KG1 (cell line): ENCODE results near the gene OR56B1.
"Not testable (repeated sequence)": the region's sequence is repeated elsewhere in the genome, so short reads cannot be mapped to it uniquely, and the experiment has no call there.

ENCODE experiments used
- DNase-seq: peaks from one replicate; lab custom pipeline; 2025; lab: John Stamatoyannopoulos, UW

OR56B1 gene

GRCh38 chr11:5736396-5736795, at the start of gene OR56B1:
Gene OR56B1 (plus strand): TSS chr11:5736448. CDS start chr11:5736517, 69 bp downstream.
- no peak for DNase-seq

GRCh38 chr11:5688482-5688881, 47.8 kb upstream of the OR56B1 start:
- DNase-seq: no peak

GRCh38 chr11:5689551-5689983, 46.7 kb upstream of the OR56B1 start, which contains the start of gene TRIM22:
Gene TRIM22 (plus strand): TSS chr11:5689790. CDS start chr11:5696233, 6,443 bp downstream.
- DNase-seq: peak; percentile 58

DNA sequence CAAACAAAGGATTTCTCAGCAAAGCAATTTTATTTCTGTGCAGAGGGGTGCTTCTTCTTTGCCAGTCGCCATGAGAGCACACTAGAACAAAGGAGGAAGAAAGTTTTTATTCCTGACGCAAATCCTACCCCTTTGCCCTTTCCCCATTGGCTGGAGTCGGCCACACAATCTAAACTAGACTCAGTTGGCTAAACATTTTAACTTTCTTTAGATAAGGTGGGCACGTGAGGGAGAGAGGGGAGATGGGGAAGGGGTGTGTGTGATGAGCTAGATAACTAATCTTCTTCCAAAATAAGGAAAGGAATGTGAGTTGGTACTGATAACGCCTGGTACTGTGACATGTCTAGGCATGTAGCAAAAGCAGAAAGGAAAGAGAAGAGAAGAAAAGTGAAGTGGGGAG, 46.0 kb upstream of the OR56B1 start:
- no peak for DNase-seq

DNA sequence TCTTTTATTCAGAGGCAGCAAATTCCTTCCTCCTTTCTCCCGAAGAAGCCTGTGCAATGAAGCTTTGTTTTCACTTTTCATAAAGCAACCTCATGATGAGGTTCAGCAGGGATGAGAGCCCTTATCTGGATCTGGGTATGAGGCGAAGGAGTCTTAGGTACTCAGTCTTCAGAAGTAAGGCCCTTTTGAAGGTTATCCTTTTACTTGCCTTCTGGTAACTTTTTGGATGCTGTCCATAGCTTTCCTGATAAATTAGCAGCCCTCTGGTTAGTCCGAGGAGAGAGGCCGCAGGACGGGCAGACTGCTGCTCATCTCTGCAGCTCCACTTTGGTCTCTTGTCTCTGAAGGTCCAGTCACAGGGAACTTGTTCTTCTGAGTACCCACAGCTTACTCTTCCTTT, 45.5 kb upstream of the OR56B1 start:
- DNase-seq: no peak

DNA sequence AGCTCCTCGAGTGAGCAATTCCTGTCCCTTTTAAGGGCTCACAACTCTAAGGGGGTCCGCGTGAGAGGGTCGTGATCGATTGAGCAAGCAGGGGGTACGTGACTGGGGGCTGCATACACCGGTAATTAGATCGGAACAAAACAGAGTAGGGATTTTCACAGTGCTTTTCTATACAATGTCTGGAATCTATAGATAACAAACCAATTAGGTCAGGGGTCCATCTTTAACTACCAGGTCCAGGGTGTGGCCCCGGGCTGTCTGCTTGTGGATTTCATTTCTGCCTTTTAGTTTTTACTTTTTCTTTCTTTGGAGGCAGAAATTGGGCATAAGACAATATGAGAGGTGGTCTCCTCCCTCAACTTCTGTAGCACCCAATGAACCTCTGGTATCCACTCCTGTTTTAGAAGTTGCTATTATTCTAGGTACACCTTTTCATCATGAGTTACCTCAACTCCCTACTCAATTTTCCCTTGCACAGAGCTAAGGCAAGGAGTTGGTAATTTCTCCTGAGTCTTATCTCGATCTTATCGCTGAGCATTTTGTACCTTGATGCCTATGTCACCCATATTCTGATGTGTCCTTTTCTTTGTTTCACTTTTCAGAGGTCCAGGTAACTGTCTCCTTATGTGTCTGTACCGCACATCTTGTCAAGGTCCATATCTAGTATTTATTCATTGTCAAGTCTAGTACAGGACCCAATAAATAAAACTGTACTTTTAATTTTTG, 44.8 kb upstream of the OR56B1 start:
- DNase-seq: not testable (repeated sequence)

DNA sequence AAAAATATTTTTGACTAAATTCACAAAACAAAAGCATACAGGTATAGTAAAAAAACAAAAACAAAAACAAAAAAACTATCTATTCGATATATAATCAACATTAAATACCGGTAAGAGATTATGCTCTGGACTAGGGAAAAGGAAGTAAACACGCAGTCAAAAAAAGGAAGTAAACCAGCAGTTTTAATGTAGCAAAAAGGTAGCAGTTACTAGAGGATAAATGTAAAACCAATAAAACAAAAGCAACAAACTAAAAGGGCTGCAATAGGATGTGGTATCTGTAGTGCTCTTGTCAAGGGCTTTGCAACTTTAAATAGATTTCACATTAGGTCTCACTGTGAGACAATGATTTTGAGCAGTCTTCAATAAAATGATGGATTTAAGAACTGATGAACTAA, 44.3 kb upstream of the OR56B1 start:
- no peak for DNase-seq

GRCh38 chr11:5694642-5695041, 41.6 kb upstream of the OR56B1 start:
- no peak for DNase-seq

- no peak for DNase-seq
Observed at GRCh38 chr11:5695580-5695979, 40.7 kb upstream of the OR56B1 start.

DNA sequence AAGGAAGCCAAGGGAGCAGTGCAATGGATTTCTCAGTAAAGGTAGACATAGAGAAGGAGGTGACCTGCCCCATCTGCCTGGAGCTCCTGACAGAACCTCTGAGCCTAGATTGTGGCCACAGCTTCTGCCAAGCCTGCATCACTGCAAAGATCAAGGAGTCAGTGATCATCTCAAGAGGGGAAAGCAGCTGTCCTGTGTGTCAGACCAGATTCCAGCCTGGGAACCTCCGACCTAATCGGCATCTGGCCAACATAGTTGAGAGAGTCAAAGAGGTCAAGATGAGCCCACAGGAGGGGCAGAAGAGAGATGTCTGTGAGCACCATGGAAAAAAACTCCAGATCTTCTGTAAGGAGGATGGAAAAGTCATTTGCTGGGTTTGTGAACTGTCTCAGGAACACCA, 40.0 kb upstream of the OR56B1 start:
- DNase-seq: no peak

DNA sequence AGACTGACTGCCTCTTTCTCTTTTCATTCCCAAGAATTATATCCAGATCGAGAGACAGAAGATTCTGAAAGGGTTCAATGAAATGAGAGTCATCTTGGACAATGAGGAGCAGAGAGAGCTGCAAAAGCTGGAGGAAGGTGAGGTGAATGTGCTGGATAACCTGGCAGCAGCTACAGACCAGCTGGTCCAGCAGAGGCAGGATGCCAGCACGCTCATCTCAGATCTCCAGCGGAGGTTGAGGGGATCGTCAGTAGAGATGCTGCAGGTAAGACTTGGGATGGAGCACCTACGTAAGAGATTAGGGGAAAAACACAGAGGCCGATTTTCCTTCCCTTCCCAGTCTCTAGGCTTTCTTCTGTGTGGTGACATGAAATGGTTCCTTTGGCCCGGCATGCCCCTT, 38.0 kb upstream of the OR56B1 start:
- no peak for DNase-seq

DNA sequence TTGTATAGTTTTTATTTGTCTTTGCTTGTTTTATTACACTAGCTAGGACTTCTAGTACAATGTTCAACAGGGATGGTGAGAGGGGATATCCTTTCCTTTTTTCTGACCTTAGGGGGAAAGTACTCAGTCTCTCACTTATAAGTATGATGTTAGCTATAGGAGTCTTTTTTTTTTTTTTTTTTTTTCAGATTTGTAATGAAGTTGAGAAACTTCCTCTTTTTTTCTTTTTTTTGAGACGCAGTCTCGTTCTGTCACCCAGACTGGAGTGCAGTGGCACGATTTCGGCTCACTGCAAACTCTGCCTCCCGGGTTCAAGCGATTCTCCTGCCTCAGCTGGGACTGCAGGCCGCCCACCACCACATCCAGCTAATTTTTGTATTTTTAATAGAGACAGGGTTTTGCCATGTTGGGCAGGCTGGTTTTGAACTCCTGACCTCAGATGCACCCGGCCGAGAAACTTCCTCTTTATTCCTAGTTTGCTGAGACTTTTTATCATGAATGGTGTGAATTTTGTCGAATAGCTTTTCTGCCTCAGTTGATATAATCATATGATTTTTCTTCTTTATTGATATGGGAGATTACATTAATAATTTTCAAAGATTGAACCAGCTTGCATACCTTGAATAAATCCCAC, 35.7 kb upstream of the OR56B1 start:
- DNase-seq: no peak

DNA sequence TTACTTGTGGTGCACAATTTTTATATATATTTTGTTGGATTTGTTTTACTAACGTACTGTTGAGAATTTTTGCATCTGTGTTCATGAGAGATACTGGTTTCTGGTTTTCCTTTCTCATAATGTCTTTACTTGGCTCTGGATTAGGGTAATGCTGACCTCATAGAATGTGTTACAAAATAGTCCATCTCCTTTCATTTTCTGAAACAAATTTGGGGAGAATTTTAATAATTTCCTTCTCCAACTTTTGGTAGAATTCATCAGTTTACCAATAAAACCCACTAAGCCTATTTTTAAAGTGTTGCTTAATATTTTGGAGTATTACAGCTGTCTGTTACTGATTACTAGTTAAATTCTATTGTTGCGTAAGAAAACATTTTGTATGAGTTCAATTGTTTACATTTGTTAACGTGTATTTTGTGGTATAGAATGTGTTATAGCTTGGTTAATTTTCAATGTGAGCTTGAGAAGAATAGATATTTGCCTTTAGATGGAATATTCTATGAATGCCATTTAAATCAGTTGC, 35.1 kb upstream of the OR56B1 start:
- DNase-seq: no peak

DNA sequence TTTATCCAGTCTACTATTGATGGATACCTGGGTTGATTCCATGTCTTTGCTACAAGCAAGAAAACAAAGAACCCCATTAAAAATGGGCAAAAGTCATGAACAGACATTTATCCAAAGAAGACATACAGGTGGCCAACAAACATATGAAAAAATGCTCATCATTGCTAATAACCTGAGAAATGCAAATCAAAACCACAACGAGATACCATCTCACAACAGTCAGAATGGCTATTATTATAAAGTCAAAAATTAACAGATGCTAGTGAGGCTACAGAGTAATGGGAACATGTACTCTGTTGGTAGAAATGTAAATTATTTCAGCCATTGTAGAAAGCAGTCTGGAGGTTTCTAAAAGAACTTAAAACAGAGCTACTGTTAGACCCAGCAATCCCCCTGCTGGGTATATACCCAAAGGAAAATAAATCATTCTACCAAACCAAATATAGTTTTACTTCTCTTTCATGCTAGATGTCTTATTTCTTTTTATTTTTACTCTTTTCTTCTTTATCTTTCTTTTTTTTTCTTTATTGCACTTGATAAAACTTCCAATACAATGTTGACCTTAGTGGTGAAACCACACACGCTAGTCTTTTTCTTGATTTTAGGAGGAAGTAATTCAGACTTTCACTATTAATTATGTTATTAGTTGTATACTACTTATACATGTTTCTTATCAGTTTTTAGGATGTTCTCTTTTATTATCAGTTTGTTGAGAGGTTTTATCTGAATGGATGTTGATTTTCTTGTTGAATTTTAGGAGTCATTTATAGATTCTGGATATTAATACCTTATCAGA, 32.3 kb upstream of the OR56B1 start:
- no peak for DNase-seq

GRCh38 chr11:5705688-5706087, 30.6 kb upstream of the OR56B1 start:
- no peak for DNase-seq

DNA sequence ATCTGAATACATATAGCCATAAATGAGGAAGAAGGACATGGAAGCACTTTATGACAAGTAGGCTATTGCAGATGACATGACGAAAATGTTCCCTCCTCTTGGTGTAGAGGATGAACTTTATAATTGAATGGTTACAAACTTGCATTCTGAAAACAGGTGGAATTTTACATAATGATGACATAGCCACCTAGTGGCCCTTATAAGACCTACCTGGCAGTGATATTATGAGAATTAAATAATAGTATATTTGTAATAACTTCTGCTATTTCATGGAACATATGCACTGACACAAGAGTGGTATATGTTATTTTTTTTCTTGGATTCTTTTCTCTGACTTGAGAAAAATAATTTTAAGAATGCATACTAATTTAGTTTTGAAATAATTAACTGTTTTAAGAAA, 23.7 kb upstream of the OR56B1 start:
- no peak for DNase-seq

DNA sequence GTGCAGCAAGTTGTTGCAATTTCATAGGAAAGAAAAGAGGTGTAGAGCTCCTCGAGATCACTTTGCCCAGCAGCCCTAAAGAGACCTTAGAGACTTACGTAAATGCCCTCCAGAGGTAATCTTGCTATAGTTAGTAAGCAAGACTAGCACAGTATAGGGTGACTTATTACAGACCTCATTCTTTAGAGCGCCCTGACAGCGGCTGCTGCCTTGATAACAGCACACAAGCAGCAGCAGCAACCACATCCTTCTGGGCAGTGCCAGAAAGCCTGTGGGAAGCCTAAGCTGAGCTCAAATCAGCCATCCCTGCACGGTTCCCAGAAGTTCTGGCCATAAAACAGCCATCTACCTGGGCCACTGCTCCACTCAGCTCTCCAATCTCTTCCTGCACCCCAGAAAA, 22.6 kb upstream of the OR56B1 start:
- no peak for DNase-seq

DNA sequence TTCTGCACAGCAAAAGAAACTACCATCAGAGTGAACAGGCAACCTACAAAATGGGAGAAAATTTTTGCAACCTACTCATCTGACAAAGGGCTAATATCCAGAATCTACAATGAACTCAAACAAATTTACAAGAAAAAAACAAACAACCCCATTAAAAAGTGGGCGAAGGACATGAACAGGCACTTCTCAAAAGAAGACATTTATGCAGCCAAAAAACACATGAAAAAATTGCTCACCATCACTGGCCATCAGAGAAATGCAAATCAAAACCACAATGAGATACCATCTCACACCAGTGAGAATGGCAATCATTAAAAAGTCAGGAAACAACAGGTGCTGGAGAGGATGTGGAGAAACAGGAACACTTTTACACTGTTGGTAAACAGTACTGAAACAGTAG, 19.7 kb upstream of the OR56B1 start:
- DNase-seq: not testable (repeated sequence)

- no peak for DNase-seq
Observed at GRCh38 chr11:5719703-5720495, 16.3 kb upstream of the OR56B1 start.

DNA sequence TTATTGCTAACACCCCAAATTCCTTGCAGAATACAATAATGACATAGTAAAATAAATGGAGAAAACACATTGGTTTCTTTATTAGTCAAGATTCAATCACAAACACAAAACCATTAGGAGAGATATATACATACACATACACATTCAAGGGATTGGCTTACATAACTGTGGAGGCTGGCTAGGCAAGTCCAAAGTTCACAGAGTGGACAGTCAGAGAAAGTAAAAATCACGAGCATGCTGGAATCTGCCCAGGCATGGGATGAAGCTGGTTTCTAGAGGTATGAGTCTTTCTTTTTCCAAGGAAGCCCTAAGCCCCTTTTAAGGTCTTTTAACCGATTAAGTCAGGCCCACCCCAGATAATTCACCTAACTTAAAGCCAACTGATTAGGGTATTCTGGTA, 13.6 kb upstream of the OR56B1 start:
- no peak for DNase-seq

- no peak for DNase-seq
Observed at GRCh38 chr11:5726351-5726750, 9.9 kb upstream of the OR56B1 start.

- no peak for DNase-seq
Observed at GRCh38 chr11:5727691-5728090, 8.6 kb upstream of the OR56B1 start.
